DMS53 (cell line): ENCODE results near the gene CORO1C.
"Not testable (repeated sequence)": the region's sequence is repeated elsewhere in the genome, so short reads cannot be mapped to it uniquely, and the experiment has no call there.

Experiments used
- DNase-seq: peaks from one replicate; lab custom pipeline; 2025; lab: John Stamatoyannopoulos, UW

CORO1C gene

DNA sequence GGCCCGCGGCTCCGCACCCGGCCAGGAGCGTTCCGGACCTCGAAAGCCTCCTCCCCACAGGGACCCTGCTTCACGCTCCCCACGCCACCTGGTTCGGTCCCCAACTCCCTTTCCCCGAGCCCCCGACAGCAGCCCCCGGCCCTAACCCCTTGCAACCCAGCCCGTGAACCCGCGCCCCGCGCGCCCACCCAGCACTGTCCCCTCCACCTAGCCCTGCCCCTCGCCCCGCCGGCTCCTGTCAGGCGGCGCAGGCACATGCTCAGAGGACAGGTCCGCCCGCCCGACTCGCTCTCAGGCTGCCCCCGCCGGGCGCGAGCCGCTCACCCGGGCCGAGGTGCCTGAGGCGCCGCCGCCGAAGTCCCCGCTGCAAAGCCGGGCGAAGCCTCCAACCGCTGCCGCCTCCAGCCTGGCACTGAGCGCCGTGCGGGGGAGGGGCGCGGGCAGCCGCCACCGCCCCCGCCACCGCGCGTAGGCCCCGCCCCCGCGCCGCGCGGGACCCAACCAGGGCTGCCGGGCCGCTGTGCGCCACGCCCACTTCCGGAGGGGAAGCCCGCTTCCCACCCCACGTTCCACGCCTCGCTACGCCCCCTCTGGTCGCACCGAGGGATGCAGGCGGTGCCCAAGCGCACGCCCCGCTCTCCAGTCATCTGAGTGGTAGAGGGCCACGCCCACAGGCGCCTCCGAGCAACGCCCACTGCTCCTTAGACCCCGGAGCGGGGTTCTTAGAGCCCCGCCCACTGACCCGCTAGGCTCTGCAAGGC is at the start of gene CORO1C:
CORO1C (minus strand) TSS at position 414 of the 761 bp plus-strand sequence. CDS start 30,200 bp downstream, outside the sequence.
- DNase-seq = peak; percentile 99

DNA sequence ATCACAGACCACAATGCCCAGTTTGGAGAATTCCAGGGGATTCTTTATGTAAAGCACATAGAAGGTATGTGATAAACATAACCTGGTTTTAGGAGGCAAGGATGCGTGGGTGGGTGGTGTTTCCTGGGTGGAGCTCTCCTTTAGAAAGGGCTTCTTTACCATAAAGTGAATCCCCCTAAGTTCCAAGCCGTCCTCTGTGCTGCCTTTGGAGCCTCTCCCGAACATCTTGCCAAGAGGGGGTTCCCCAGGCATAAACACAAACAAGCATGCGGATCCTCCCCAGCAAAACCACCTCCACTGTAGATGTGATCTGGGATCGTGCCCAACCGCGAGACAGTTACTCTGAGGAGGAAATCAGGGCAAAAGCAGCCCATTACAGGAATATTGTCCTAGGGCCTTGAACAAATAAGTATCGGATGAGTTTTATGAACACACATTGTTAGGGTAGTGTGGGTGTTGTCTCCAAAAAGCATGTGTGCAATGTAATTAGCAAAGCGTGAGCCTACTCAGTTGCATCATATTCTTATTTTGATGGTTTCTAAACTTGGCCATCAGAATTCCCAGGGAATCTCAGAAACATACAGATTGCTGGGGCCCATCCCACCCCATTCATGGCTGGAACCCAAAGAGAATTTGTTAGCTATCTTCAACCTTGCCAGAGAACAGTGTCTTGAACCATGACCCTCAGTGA is 48.8 kb upstream of the CORO1C start:
- DNase-seq = no peak

GRCh38 chr12:108778053-108778452 is 46.7 kb upstream of the CORO1C start:
- peak; percentile 24 for DNase-seq

- DNase-seq = no peak
Measured at GRCh38 chr12:108777156-108777555, 45.8 kb upstream of the CORO1C start.

DNA sequence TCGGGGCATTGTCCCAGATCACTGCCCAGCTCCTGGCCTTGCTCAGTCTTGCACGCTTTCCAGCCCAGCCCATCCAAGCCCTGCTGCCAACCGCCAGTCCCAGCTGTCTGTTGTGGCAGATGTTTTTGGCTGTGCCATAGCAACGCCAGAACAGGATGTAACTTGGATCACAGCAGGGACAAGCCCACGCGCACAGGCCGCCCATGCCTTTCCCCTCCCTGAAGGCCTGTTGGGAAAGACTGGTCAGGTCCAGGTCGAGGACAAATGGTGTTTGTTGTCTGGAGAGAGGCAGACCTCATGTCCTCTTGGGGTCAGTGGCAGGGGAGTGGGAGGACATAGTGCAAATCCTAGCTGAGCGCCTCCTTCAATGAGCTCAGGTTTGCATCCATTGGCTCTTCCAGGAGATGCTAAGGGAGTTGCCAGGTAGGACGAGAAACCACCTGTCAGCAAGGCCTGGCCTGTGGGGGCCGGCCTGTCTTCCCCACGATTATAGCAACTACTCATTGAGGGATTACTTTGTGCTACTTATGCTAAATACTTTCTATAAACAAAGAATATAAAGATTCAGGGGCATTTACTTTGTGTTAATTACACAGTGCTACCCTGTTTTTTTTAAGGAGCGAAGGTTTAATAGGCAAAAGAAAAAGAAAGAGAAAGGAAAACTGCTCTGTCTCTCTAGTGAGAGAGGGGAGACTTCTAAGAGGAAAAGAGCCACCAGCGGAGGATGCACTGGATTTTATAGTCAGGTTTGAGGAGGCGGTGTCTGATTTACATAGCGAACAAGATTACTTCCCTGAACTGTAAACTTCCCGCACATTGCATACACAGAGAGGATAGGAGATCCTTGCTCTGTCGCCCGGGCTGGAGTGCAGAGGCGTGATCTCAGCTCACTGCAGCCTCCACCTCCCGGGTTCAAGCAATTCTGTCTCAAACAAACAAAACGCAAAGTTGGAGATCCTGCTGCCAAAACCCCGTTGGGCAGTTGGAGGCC is 42.8 kb upstream of the CORO1C start:
- peak; percentile 82 for DNase-seq

DNA sequence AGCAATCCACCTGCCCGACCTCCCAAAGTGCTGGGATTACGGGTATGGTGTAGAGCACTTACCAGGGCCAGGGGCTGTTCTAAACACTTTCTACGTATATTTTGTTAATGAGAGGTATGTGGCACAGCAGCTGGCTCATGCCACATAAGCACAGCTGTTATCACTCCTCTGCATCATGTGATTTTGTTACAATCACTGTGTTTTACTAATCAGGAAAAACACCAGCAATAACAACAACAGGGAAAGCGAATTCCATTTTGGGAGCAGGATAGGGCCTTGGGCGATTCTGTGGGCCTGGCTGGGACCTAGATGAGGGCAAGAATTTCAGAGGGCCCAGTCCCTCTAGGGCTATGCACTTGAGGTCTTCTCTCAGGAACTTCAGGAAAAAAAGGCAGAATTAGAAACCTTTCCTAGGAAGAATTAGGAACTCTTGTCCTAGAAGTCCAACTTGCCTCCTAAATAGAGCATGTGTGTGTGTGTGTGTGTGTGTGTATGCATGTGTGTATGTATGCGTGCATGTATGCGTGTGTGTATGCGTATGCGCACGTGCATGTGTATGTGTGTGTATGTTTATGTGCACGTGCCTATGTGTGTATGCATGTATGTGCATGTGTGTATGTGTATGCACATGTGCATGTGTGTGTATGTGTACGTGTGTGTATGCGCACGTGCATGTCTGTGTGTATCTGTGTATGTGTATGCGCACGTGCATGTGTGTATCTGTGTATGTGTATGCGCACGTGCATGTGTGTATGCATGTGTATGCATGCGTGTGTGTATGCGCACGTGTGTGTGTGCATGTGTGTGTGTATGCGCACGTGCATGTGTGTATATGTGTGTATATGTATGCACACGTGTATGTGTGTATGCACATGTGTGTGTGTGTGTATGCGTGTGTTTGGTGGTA is 41.8 kb upstream of the CORO1C start:
- DNase-seq = no peak

GRCh38 chr12:108772247-108772646 is 40.9 kb upstream of the CORO1C start:
- DNase-seq = peak; percentile 84

- DNase-seq = not testable (repeated sequence)
Measured at GRCh38 chr12:108771835-108772234, 40.5 kb upstream of the CORO1C start.

DNA sequence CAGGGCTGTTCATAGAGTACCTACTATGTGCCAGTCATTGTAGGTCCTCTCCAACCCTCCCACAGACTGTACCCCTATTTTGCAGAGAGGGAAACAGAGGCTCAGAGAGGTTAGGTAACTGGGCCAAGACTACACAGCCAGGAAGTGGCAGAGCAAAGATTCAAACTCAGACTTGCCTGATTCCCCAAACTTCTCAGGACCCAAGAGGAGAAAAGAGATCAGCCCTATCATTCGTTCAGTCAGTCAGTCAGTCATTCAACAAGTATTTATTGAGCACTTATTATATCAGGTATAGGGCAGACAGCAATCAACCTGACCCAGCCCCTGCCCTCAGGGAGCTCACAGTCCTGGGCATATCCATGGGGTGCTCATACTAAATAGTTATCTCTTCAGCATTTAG is 39.6 kb upstream of the CORO1C start:
- no peak for DNase-seq

GRCh38 chr12:108770269-108770829 is 39.0 kb upstream of the CORO1C start:
- peak; percentile 38 for DNase-seq

- DNase-seq = peak; percentile 85
Measured at GRCh38 chr12:108768591-108769500, 37.5 kb upstream of the CORO1C start.

GRCh38 chr12:108766294-108766693 is 35.0 kb upstream of the CORO1C start:
- DNase-seq = no peak

DNA sequence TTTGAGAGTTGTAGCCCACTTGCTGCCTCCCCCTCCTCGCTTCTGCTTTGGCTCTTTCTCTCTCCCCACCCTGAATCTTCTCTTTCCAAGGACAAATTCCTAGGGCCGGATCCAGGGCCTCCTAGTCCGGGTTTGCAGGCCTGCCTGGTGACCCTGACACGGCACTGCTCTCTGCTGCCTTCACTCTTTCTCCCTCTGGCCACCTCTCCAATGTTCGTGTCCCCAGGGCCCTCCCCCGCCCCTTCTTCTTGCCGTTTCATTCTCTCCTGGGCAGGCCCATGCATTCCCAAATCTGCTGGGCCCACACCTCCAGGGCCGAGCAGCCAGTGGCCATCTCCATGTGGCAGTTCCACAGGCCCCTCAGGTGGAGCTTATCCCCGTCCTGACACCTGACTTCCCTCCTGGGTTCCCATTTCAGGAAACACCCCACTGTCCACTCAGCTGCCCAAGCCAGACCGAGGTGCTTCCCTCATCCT is 34.0 kb upstream of the CORO1C start:
- DNase-seq = no peak

DNA sequence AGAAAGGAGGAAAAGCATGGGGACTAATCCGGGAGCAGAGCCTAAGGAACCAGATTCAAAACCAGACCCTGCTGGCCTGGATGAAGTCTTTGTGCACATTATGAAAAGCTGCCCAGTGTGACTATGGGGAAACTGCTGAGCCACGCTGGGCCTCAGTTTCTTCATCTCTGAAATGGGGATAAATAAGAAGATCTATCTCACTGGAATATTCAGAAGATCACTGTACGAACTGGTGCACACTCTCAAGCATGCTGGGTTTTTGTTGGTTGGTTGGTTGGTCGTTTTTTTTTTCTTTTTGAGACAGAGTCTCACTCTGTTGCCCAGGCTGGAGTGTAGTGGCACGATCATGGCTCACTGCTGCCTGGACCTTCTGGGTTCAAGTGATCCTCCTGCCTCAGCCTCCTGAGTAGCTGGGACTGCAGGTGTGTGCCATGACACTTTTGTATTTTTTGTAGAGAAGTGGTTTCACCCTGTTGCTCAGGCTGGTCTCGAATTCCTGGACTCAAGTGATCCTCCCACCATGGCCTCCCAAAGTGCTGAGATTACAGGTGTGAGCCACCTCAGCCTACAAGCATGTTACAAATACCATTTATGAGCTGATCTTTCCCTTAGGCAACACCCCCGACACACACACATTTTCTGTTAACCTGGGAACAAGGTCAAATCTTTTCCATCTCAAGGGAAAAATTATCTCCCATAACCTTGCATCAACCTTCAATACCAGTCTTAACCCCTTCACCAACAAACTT is 33.4 kb upstream of the CORO1C start:
- no peak for DNase-seq

GRCh38 chr12:108761226-108761625 is 29.9 kb upstream of the CORO1C start:
- no peak for DNase-seq

DNA sequence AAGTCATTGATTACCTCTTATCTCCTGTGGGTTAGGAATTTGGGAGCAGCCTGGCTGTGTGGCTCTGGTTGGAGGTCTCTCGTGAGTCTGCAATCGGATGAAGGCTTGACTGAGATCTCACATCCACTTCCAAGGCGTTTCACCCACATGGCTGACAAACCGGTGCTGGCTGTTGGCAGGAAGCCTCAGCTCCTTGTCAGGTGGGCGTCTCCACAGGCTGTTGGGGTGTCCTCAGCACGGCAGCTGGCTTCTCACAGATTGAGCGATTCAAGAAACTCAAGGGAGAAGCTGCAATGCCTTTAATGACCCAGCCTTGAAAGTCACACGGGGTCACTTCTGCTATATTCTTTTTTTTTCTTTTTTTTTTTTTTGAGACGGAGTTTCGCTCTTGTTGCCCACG is 28.6 kb upstream of the CORO1C start:
- DNase-seq = no peak

DNA sequence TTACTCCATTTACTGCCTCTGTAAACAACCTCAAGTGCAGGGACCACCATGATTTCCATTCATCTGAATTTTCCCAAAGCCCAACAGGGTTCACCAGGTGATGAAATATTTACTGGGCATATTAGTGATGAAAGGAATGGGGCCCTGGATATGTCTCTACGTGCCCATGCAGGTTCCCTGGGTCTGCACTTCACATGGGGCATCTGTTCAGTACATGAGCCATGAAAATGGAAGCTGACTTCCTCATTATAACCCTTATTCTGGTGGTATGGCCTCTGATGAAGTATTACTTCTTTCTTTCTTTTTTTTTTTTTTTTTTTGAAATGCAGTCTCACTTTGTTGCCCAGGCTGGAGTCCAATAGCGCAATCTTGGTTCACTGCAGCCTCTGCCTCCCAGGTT is 26.5 kb upstream of the CORO1C start:
- peak; percentile 26 for DNase-seq

DNA sequence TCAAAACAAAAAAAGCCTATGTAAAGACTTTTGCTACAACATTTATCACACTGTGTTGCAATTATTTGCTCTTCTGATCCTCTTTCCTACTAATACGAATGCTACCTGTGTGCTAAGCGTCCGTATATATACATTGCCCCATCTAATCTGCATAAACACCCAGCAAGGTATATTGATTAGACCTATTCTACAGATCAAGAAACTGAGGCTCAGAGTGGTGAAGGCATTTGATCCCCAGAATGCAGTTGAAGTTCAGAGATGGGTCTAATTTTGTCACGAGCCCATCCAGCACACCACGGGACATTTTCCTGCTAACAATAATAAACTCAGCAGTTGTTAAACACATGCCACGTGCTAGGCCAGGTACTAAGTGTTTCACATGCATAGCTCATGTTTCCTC is 25.1 kb upstream of the CORO1C start:
- DNase-seq = no peak

DNA sequence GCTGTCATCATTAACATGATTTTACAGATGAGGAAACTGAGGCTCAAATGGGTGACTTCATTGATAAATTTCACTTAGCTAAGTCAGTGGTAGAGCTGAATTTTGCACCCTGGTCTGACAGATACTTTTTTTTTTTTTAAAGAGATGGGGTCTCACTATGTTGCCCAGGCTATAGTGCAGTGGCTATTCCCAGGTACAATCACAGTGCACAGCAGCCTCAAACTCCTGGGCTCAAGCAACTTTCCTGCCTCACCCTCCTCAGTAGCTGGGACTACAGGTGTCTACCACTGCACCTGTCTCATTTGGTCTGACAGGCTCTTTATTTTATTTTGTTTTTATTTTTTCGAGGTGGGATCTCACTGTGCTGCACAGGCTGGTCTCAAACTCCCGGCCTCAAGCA is 24.2 kb upstream of the CORO1C start:
- no peak for DNase-seq
